Measurements from ENCODE around the gene GALNT10.

Gene GALNT10

DNA sequence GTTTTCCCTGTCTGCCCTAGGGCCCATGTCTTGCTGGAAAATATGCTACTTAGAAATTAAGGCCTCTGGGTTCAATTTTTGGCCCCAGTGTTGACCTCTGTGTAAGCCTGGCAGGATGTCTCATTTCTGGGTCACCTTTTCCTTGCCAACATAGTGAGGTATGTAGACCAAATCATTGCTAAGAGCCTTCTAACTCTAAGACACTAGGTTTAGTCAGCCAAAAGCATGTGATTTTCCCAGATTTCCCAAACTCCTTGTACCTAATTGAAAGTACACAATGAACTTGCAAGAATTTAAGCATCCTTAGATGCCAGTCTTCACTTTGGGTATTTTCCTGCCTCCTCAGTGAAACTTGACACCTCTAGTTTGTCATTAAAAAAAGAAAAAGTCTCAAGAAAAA lies 77.0 kb downstream of the GALNT10 start:
- DNase-seq, result no peak

DNA sequence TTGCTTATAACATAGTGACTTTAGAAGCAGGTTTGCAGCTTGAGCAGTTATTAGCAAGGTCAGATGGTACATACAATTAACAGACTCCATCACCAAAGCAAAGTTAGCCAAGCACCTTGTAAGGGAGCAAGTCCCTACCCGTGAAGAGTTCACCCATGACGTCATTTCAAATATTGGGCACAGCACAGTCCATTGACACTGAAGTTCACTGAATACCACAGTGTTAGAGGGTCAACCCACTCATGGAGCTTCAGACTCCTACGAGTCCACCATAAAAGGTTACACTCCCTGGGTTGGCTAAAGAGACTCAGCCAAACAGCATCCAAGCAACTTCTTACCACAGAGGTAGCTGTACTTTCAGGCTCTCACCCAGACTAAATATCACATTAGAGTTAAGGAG lies 77.5 kb downstream of the GALNT10 start:
- DNase-seq, result no peak

DNA sequence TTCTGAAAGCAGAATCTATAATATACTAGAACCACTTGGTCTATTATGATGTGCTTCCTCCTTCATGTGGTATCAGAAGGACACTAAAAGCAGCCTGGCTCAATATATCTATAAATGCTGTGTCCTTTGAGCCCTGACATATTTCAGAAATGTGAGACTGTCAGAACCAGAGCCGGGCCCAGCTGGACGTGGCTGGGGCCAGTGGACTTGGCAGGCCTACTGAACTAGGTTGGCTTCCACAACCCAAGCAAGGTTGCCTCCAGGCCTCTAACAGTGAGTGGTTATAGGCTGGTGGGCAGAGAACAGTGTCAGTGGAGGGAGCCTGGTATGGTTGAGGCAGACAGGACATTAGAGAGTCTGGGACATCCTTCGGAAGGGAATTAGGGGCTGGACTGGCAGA lies 78.9 kb downstream of the GALNT10 start:
- DNase-seq, result no peak

DNA sequence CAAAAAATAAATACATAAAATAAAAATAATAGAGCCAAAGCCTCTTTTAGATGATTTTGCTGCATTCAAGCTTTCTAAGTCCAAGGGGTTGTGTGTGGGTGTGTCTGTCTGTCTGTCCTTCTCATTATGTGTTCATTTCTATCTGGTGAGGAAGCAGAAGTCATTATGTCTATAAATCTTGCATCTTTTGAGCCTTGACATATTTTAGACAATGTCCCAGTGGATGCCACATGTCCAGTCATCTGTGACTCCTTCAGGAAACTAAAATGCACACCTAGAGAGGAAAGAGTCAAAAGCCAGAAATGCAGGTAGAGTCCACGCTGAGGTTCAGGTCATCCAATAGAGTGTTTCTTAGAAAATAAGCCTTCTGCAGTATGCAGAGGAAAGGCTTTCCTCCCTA lies 80.9 kb downstream of the GALNT10 start:
- no peak for DNase-seq

DNA sequence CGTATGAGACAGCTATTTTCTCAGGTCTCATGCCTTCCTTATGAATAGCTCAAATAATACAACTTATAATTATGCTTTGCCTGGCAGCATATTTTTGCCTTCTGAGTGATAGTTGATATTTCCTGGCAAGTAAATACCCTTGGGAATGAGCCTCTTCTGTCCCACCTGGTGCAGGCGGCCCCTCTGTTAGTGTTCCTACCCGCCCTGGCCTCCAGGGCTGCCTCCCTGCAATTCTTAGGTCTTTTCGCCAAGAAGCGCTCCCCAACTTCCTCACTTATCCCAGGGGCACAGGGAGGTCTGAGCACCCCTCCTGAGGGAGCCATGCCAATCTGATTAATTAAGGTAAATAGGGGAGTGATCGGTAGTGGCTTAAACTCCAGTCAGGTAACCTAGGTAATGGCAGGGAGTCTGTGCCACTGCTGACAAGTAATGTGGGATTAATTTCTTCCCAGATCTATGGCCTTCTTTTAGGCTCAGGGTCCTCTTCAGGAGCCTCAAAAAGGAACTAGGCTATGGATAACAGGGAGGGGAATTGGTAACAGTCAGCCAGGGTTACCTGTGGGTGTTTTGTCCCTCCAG lies 81.5 kb downstream of the GALNT10 start:
- DNase-seq, result no peak

DNA sequence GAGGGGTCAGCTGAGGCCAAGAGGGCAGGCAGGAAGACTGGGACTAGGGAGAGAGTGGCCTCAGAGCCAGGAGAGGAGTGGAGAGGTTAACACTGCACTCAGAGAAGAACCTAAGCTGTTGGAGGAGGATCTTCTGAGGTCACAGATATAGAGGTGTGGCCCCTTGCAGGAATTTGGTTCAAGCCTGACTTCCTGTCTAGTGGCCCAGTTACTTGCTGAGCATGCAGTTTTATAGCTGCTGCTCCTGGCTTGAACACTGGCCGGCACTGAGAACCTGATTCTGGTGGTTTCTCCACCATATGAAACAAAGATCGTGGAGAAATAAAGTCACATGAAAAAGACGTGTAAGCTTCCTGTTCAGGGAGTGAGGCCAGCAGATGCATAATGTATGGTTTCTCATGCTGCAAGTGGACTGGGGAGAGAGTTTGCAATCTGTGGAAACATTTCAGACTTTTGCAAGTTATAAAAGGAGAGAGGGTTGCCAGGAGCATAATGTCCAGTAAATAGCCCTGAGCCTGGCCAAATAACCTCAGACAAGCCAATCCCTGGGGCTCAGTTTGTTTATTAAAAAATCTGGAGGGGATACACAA lies 82.6 kb downstream of the GALNT10 start:
- DNase-seq, result no peak

DNA sequence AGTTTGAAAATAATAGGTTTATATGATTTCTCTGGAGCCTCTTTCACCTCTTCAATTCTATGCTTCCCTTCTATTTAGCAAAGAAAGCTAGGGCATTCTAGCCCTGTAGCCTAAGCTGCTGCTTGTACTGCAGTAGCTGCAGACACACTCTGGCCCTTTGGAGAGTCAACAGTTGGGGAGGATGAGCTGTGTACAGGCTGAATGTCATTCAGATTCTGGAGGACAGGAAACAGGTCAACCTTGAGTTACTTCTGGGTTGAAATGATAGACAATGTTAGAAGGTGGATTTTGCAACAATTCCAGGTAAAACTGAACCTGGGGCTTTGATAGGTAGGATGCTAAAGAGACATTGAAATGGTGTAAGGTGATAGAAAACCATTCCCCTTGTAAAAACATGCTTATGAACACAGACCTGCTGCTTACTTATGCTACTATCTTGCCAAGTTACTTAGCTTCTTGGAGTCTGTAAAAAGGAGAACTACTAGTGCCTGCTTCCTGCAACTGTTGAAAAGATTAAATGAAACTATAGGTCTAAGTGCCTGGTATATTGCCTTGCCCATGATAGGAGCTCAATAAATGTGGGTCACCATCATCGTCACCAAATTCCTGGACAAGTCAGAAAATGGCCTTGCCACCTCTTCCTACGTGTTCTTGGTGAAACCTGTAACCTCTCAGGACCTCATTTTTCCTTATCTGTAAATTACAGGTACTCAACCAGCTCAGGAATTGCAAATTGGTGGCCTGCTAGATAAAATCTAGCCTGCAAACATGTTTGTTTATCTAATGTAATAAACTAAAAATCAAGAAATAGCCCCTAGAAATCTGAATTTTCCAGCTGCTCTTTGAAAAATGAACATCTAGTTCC lies 83.7 kb downstream of the GALNT10 start:
- no peak for DNase-seq

DNA sequence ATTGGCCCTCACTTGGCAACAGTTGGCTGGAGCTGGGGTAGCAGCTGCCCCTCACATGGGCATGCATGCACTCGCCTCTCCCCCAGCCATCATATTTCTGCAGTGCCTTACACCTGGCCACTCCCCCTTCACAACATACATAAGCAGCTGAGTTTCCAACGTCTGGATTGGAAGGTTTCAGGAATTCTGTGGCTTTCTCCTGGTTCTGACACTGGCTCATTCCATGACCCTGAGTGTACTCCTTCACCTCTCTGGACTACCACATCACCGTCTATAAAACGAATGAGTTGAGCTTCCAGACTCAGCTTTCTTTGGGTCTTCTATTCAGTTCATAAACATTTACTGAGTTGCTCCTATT lies 84.3 kb downstream of the GALNT10 start:
- no peak for DNase-seq

DNA sequence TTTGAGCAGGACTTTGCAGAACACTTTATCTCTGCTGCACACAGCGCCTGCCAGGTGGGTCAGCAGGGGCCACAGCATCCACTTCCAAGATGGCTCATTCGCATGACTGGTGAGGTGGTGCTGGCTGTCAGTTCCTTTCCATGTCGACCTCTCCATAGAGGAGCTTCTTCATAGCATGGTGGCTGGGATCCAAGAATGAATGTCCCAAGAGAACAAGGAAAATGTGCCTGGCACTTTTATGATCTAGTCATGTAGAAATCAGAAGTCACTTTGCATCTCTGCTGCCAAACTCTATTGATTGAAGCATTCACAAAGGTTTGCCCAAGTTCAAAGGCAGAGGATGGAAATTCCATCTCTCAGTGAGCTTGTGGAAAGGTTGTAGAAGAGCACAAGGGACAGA lies 85.0 kb downstream of the GALNT10 start:
- DNase-seq, result no peak

DNA sequence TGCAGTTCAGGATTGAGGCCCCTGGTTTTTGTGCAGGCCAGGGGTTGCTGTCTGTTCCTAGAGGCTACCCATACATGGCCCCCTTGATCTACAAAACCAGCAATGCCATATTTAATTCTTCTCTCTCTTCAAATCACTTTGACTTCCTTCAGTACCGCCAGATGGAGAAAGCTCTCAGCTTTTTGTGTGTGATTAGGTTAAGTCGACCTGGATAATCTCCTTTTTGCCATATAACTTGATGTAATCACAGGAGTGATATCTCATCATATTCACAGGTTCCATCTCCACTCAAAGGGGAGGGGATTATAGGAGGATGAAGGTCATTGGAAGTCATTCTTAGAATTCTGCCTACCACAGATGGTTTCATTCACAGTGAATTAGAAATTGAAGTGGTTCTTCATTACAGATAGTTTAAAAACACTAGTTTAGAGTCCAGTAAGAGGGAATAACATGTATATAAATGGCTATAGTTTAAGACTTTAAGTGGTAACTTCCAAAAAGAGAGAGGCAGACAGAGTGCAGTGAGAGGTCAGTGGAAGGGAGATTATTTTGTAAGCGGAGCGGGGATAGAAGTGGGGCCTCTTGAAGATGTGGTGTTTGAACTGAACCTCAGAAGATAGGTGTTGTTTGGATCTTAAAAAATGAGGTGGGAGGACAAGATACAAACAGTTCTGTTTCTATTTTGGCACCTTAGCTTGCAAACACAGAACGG lies 85.9 kb downstream of the GALNT10 start:
- DNase-seq, result no peak

DNA sequence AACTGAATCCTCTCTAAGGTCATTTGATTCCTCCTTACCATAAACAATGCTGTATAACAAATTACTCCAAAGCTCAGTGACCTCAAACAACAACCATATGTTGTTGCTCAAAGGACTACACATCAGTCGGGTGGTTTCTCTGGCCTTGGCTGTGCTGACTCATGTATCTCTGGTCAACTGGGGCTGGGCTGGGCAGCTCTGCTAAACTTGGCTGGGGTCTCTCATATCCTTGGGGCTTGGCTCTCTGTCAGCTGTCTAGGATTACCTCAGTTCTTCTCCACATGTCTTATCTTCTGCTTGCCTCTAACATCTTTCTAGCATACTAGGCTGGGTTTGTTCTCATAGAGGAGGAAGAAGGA lies 86.4 kb downstream of the GALNT10 start:
- no peak for DNase-seq

DNA sequence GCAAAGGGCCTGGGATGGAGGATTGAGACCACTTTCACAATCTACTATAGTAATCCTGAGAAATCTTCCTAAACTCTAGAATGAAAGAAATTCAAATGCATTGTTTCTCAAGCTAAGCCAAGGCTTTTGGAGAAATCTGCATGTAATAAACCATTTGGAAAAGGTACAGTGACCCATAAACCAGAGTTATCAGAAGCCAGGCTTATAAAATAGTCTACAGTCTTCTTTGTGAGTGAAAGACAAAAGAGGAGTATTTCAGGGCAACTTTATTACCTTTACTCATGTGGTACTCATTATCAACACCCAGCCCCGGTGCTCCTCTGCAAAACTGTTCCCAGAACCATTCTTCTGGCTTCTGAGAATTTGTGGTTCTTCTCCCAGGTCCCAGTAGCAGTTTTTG lies 87.0 kb downstream of the GALNT10 start:
- no peak for DNase-seq

DNA sequence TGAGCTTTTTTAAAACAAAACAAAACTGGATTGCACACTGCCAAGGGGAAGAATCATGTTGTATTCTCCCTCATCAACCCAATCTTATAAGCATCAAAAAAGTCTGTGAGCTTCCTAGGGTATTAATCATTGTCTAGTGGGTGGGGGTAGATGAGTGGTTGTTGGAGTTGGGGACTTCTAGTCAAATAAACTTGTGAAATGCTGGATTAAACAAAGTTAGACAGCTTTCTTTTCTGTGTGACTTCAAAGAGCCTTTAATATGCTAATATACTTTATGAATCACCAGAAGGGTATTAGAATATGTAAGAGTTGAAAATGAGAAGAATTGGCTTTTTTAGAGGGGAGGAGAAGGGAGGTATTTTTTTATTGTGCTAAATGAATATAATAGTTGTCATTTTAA lies 87.7 kb downstream of the GALNT10 start:
- no peak for DNase-seq

DNA sequence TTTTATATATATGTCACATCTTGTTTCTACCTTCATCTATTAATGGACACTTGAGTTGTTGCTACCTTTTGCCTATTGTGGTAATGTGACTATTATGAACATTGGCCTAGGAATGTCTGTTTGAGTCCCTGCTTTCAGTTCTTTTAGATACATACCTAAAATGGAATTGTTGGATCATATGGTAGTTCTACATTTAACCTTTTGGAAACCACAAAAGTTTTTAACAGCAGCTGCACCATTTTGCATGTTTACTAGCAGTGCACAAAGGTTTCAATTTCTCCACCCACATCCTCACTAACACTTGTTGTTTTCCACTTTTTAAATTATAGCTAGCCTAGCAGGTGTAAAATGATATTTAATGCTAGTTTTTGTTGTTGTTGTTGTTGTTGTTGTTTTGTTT lies 88.4 kb downstream of the GALNT10 start:
- DNase-seq, result no peak

DNA sequence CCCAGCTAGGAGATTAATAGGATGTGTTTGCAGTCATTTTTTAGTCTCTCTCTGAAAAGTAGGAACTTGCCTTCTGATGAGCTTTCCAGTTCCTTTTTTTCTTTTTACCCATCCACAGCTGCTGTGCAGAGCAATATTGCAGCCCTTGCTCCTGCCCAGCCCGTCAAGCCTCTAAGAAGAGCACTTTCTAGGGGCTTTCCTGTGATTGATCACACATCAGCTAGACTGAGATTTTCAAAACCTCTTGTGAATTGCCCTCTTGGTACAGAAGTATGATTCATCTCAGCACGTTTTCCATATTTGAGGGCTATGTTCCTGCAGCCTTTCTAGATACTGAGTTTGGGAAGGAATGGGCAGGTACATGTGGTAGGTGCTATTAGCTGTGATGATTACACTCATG lies 93.9 kb downstream of the GALNT10 start:
- DNase-seq, result no peak

DNA sequence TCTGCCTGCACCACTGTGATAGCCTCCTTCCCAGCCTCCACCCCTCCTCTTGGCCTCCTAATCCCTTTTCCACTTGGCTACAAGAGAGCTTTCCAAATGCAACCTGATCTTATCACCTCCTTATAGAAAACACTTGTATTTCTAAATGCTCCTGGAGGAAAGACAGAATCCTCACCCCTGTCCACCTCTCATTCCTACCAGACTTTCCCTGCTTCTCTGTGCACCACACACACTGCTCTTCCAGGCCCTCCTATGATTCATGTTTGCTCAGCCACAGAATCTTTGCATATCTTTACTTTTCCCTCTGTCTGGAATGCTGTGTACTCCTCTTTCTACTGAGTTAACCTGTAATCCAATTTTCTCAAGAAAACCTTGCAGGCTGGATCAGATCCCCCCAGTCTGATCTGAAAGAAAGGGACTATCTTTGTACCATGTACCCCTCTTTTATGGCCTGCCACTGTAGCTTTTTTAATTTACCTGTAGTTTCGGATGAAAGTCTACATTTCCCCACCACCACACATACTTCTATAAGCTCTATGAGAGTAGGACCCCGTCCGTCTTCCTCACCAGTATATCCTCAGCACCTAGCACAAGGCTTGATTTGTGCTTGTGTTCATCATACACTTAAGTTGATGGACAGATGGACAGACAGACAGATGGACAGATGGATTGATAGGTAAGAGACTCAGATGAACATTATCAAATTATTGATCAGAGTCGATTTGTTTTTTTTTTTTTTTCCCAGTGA lies 95.3 kb downstream of the GALNT10 start:
- DNase-seq, result no peak

DNA sequence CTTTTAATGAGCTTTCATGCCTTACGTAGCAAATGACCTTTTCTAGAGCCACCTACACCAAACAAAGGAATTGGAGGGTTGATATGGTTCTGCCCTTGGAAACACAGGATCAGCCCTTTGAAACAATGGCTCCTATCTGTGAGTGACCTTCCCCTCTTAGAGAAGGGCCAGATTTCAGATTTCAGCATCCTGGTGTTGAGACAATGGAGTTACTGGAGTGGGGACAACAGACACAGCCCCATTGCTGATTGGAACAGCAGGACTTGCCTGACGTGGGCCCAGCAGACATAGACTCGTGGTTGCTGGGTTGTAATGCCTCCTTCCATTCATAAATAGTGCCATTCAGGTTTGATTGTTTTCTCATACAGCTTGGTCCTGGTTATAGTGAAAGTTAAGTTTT lies 96.0 kb downstream of the GALNT10 start:
- DNase-seq, result no peak

DNA sequence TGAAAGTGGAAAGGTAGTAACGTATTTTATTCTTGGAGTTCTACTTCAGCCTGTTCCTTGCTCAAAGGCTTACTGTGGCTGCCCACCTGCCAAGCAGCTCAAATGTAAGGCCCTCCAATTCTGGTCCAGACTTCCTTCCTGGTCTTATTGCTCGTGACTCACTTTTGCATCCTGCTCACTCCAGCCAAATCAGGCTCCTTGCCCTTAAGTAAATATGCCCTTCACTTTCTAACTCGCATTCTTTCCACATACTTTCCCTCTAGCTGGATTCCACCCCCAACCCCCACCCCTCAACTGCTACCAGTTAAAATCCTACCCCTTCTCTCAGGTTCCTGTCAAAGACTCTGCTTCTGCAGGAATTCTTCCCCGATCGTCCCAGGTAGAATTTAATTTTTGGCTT lies 96.6 kb downstream of the GALNT10 start:
- no peak for DNase-seq

DNA sequence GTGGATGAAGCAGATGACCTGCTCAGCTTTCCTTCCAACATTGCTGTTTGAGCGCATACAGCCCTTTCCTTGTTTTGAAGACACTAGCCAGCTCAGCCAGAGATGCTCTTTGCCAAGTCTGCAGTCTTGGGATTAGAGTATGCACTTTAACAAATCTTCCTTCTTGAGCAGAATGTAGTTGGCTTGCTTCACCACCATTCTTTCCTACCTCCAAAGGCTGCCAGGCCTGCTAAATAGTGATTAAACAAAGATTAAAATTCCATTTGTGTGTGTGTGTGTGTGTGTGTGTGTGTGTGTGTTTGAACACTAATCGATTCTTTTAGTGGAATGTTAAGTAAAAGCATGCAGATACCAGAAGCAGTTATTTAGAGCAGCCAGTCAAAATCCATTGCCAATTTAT lies 97.6 kb downstream of the GALNT10 start:
- DNase-seq, result no peak

DNA sequence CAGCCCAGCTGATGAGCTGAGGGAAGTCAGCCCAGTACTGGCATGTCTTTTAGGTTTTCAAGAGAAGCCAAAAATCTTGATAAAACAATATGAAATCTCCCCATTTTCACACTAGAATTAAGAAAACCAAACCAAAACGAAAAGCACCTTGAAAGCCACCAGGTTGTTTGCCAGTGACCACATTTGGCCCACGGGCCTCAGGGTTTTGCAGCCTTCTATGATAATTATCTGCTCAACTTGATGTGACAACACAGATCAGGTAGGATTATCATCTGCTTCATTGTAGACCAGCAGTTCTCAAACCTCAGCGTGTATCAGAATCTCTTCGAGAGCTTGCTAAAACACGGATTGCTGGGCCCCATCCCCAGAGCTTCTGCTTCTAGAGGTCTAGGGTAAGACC lies 101.4 kb downstream of the GALNT10 start:
- no peak for DNase-seq

DNA sequence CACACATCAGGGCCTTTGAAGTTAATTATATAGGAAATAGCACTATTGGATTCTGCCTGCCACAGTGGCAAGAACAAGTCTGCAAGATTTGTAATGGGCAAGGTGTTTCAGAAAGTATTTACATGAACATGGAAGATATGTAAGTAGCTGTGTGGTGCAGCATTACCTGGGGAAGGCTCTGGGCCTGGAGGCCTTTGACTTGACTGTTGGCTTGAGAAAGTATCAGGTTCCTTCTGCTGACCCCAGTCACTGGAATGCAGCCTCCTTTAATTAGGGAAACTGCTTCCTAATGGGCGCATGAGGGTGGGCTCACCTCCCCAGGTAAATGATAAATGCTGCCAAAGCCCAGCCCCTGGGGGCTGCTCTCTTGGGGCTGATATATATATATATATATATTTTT lies 102.7 kb downstream of the GALNT10 start:
- no peak for DNase-seq

DNA sequence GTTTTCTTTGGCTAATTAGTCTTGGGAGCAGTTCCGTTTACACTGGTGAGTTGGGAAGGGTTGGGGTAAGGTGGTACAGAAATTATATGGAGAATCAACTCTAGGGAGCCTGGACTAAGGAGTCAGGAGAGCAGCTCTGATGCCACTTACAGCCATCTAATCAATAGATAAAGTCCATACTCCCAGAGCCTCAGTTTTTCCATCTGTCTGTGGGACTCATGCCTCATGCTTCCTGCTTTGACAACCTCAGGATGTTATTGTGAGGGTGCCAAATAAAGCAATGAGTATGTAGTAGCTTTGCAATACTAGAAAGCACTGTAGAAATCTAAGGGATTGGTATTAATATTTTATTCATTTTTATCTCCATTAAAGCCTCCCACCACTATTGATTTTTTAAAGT lies 105.0 kb downstream of the GALNT10 start:
- DNase-seq, result no peak

Data from right kidney (tissue), 1 donor.